B cell (primary cell): ENCODE data around the gene JUP. TPM values are rescaled to one million over a fixed set of nuclear protein-coding genes. Genes with fewer than 3 reads are reported as not detected.

Experiments used
- ATAC-seq: fragments of 200-7000 bp; cut with Tn5 transposase; one replicate; pipeline ENCODE4 v1.10.0; 2021; ENCODE audit warnings: low read depth, mild to moderate bottlenecking, moderate number of reproducible peaks, moderate library complexity
- CTCF ChIA-PET: fragments of 350-600 bp; sonication (Branson Sonifier 250); formaldehyde crosslinking; loops from one replicate; lab custom pipeline; 2021; ENCODE audit warnings: antibody characterized with exemption, inconsistent platforms; lab: Charles Lee
- POLR2A ChIA-PET: fragments of 350-600 bp; sonication (Branson Sonifier 250); formaldehyde crosslinking; loops from one replicate; lab custom pipeline; 2021; ENCODE audit warnings: antibody characterized with exemption; lab: Charles Lee
- DNase-seq: peaks from one replicate; pipeline ENCODE4 v3.0.0; 2013
- H2AFZ ChIP-seq: 2 replicates; pipeline ENCODE4 v1.6.1; 2012; ENCODE audit warnings: mild to moderate bottlenecking, low read depth, low read length; ENCODE audit not compliant: insufficient read depth, poor library complexity, severe bottlenecking
- H3K27ac ChIP-seq, 2 donors: 1 replicate in 1 of 2; 2 replicates in 1 of 2; pipeline ENCODE4 v1.5.1; 2012 to 2013; ENCODE audit warnings: low read length in 2 of 2, mild to moderate bottlenecking in 2 of 2, moderate library complexity in 1 of 2
- H3K27me3 ChIP-seq, 4 experiments: fragments of 200-600 bp in 1 of 4; sonication (generic) in 1 of 4; replicated peaks in 1 of 4; 1 replicate in 2 of 4; 2 replicates in 2 of 4; pipeline versions ENCODE4 v1.6.1 to v1.7.0; 2013 to 2016; ENCODE audit warnings: low read length in 3 of 4, mild to moderate bottlenecking in 2 of 4, mixed read lengths in 1 of 4, moderate library complexity in 1 of 4; ENCODE audit not compliant: insufficient read depth in 4 of 4, control insufficient read depth in 3 of 4; ENCODE audit errors: control extremely low read depth in 1 of 4
- H3K36me3 ChIP-seq, 2 experiments: replicated peaks in 1 of 2; 1 replicate in 1 of 2; 2 replicates in 1 of 2; pipeline versions ENCODE4 v1.6.1 to v1.7.1; 2013; ENCODE audit warnings: low read length in 1 of 2; ENCODE audit not compliant: insufficient read depth in 2 of 2, control insufficient read depth in 1 of 2; ENCODE audit errors: control extremely low read depth in 1 of 2, extremely low read depth in 1 of 2
- H3K4me1 ChIP-seq, 2 donors: fragments of 200-600 bp in 1 of 2; sonication (generic) in 1 of 2; 1 replicate in 1 of 2; 2 replicates in 1 of 2; pipeline versions ENCODE4 v1.5.1 to v1.6.1; 2013 to 2017; ENCODE audit warnings: low read length in 2 of 2; ENCODE audit not compliant: control insufficient read depth in 2 of 2, insufficient read depth in 2 of 2
- H3K4me2 ChIP-seq: replicated peaks from 2 replicates; pipeline ENCODE3; 2012; ENCODE audit warnings: mild to moderate bottlenecking, low read depth, low read length; ENCODE audit not compliant: poor library complexity, severe bottlenecking
- H3K4me3 ChIP-seq, 5 experiments: fragments of 200-600 bp in 1 of 5; sonication (generic) in 1 of 5; 1 replicate in 3 of 5; 2 replicates in 2 of 5; pipeline versions ENCODE4 v1.5.1 to v1.7.0; 2011 to 2016; ENCODE audit warnings: low read length in 4 of 5, mild to moderate bottlenecking in 4 of 5, low read depth in 2 of 5, control low read depth in 1 of 5, moderate library complexity in 1 of 5; ENCODE audit not compliant: insufficient read depth in 1 of 5; ENCODE audit errors: control extremely low read depth in 1 of 5, extremely low read depth in 1 of 5
- H3K79me2 ChIP-seq: fragments of 200-600 bp; sonication (generic); one replicate; pipeline ENCODE4 v1.6.0; 2016; ENCODE audit warnings: low read length; ENCODE audit not compliant: control insufficient read depth, insufficient read depth
- H3K9ac ChIP-seq: fragments of 200-600 bp; sonication (generic); 2 replicates; pipeline ENCODE4 v1.6.1; 2017; ENCODE audit warnings: mild to moderate bottlenecking, low read length, moderate library complexity
- H3K9me3 ChIP-seq, 3 donors: one replicate each; pipeline versions ENCODE4 v1.6.1 to v1.7.1; 2013; ENCODE audit warnings: low read length in 2 of 3; ENCODE audit not compliant: control insufficient read depth in 2 of 3, insufficient read depth in 1 of 3; ENCODE audit errors: control extremely low read depth in 1 of 3
- H4K20me1 ChIP-seq: 2 replicates; pipeline ENCODE4 v1.6.0; 2012; ENCODE audit warnings: mild to moderate bottlenecking, low read length; ENCODE audit not compliant: insufficient read depth, control insufficient read depth, poor library complexity, severe bottlenecking
- H3K27ac Mint-ChIP-seq: one replicate; pipeline ENCODE4 v1.8.0; 2021; ENCODE audit warnings: mixed read lengths
- H3K27me3 Mint-ChIP-seq: one replicate; pipeline ENCODE4 v1.8.0; 2021; ENCODE audit warnings: mixed read lengths
- H3K4me1 Mint-ChIP-seq: one replicate; pipeline ENCODE4 v1.8.0; 2021; ENCODE audit warnings: mixed read lengths
- H3K4me3 Mint-ChIP-seq: one replicate; pipeline ENCODE4 v1.8.0; 2021; ENCODE audit warnings: mixed read lengths
- H3K9me3 Mint-ChIP-seq: one replicate; pipeline ENCODE4 v1.8.0; 2022; ENCODE audit warnings: mixed read lengths; ENCODE audit not compliant: insufficient read depth
- EZH2 ChIP-seq: IDR thresholded peaks from 2 replicates; pipeline ENCODE4 v1.6.1; 2012; ENCODE audit warnings: borderline replicate concordance, low read depth, mild to moderate bottlenecking, moderate library complexity, low read length; ENCODE audit not compliant: insufficient read depth, poor library complexity, severe bottlenecking
- WGBS: methylation state at CpG from one replicate; pipeline ENCODE4 v1.1.5; 2013; ENCODE audit warnings: missing lambda C conversion rate; ENCODE audit not compliant: insufficient coverage; 5-methylcytosine and 5-hydroxymethylcytosine counted together
- intact Hi-C: fragments of 100-400 bp; cut with micrococcal nuclease; formaldehyde crosslinking; loops from one replicate; pipeline ENCODE4 v1.10.0; 2022
- polyA plus RNA-seq: library from polyadenylated mRNA; depleted of rRNA; stranded (reverse); fragments of >200 nt; gene quantifications from 2 replicates; pipeline ENCODE4 v1.2.3, GENCODE V29; 2012
- total RNA-seq, 2 donors: library from RNA; stranded (reverse); fragments of 120-200 nt in 1 of 2; gene quantifications; 1 replicate in 1 of 2; 2 replicates in 1 of 2; pipeline versions ENCODE4 v1.2.3 to v1.2.4, GENCODE V29; 2013 to 2022
- TF ChIP-seq, protein P1 (sequence below): fragments of 200-600 bp; IDR thresholded peaks from one replicate; pipeline ENCODE4 v1.8.0; 2022; ENCODE audit warnings: antibody characterized with exemption, mild to moderate bottlenecking

JUP gene
- total and polyA plus RNA-seq, 2 donors (not counting 1 experiment from before 2014, with no cell fraction given) = 62.9 to 63.3 TPM

DNA sequence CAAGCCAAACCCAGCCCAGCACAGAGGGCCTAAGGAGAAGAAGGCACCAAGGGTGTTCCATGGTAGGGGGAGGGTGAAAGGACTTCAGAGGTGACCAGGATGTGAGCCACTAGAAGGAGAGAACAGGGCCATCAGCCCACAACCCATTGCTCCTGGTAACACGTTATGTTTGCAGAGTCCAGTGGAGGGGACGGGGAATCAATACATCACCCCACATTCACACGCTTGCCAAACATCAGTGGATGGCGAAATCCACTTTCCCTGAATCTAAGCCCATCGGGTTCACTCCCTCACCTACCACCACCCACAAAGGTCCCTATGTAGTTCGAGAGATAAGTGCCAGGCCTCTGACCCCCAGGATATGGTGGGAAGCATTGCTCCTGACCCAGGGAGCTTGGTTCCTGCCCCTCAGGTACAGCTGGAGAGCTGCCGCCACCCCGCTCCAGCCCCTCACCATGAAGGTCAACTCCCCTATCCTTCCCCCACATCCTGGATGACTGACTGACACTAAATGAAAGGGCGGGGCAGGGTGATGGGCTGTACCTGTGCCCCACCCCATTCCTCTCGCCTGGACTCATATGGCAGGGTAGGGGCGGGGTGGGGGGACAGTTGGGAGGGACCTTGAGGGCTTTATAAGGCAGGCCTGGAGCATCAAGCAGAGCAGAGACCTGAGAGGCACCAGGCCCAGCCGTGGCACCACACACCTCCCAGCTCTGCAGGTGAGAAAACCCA lies 74.7 kb downstream of the JUP start, which contains the start of gene GAST:
Gene GAST (plus strand): TSS at position 663 of the 732 bp plus-strand sequence. CDS start 3,106 bp downstream, outside the sequence.
- 84% methylated on average over 5 of the region's 12 CpGs for WGBS
- Mint-ChIP-seq H3K4me1 (no peaks in the 10 kb centered on the region), H3K27ac (no peak within 1 kb of the TSS), H3K4me3 (no peak within 1 kb of the TSS), H3K27me3 (peaks cover 21% of the 10 kb centered on the region), H3K9me3 (no peaks in the 10 kb centered on the region)
- intact Hi-C loops = no loop called here
- ChIA-PET CTCF (no interaction called here), POLR2A (no interaction called here)
- TF ChIP-seq, protein P1, sequence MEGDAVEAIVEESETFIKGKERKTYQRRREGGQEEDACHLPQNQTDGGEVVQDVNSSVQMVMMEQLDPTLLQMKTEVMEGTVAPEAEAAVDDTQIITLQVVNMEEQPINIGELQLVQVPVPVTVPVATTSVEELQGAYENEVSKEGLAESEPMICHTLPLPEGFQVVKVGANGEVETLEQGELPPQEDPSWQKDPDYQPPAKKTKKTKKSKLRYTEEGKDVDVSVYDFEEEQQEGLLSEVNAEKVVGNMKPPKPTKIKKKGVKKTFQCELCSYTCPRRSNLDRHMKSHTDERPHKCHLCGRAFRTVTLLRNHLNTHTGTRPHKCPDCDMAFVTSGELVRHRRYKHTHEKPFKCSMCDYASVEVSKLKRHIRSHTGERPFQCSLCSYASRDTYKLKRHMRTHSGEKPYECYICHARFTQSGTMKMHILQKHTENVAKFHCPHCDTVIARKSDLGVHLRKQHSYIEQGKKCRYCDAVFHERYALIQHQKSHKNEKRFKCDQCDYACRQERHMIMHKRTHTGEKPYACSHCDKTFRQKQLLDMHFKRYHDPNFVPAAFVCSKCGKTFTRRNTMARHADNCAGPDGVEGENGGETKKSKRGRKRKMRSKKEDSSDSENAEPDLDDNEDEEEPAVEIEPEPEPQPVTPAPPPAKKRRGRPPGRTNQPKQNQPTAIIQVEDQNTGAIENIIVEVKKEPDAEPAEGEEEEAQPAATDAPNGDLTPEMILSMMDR = no peak
- no peak for TF ChIP-seq EZH2
- Histone ChIP-seq H2AFZ (no peak within 1 kb of the TSS), H3K9ac (no peak within 1 kb of the TSS), H3K79me2 (no peaks in the 10 kb centered on the region), H3K4me1 (no peaks in the 10 kb centered on the region), H3K27ac (no peak within 1 kb of the TSS), H4K20me1 (no peaks in the 10 kb centered on the region), H3K36me3 (no peaks in the 10 kb centered on the region), H3K4me2 (no peak within 1 kb of the TSS), H3K27me3 (peaks cover 0 to 19% (median 4%) of the 10 kb centered on the region in 4 experiments), H3K4me3 (no peak within 1 kb of the TSS), H3K9me3 (peaks cover 0 to 4% (median 0%) of the 10 kb centered on the region in 3 donors)
- DNase-seq (no peak), ATAC-seq (no peak)

DNA sequence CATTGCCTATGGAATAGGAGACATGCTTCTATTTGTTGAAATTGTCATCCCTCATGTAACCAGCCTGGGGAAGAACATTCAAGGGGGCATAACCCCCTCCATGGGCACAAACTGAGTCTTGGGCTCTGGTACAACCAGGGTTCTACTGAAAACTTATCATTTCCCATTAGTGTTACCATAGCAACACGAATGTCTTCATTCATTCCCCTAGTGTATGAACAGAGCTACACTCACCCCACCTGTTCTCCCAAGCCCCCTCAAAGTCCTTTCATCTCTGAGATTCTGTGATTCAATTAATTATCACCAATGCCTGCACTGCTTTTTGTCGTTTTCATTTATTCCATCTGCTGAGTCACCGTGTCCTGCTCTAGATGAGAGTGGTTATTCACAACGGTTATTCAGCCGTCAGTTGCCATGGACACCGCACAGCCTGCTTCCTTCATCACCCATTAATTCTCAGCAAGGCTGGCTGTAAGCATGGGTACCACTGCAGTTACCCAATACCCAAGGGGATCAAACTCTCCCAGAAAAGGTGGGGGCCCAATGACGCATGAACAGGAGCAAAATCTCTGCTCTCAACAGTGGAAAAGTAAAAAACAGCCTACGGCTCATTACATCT lies 75.9 kb downstream of the JUP start:
- no peak overlapping the region for H3K4me2 ChIP-seq
- no peaks in the 10 kb centered on the region for H3K79me2 ChIP-seq
- DNase-seq = no peak
- H3K9me3 ChIP-seq = peaks cover 0 to 4% (median 0%) of the 10 kb centered on the region in 3 donors
- TF ChIP-seq, protein P1 = no peak
- no peak for TF ChIP-seq EZH2
- peaks cover 18% of the 10 kb centered on the region for H3K27me3 Mint-ChIP-seq
- no peak overlapping the region for H2AFZ ChIP-seq
- no peak overlapping the region for H3K4me3 Mint-ChIP-seq
- H4K20me1 ChIP-seq = no peaks in the 10 kb centered on the region
- no peak overlapping the region for H3K9ac ChIP-seq
- ATAC-seq = no peak
- H3K27me3 ChIP-seq = peaks cover 0 to 19% (median 4%) of the 10 kb centered on the region in 4 experiments
- no peak overlapping the region for H3K27ac ChIP-seq
- ChIA-PET POLR2A (no interaction called here), CTCF (interaction anchor here (0.6 kb wide), 1 partner anchor 11 kb away, joined by 4 read pairs; no protein-coding TSS in a partner anchor)
- H3K4me3 ChIP-seq = no peak overlapping the region
- 46% methylated on average over 4 of the region's 8 CpGs for WGBS
- no peaks in the 10 kb centered on the region for H3K9me3 Mint-ChIP-seq
- peak overlapping the region; percentile 15 for H3K27ac Mint-ChIP-seq
- intact Hi-C loops = no loop called here
- no peaks in the 10 kb centered on the region for H3K4me1 ChIP-seq
- no peaks in the 10 kb centered on the region for H3K4me1 Mint-ChIP-seq
- H3K36me3 ChIP-seq = no peaks in the 10 kb centered on the region
